LNCaP clone FGC (cell line): ENCODE measurements around the gene CC2D2A.

ENCODE experiments used
- DNase-seq: peaks from one replicate; pipeline ENCODE4 v3.0.0-alpha.2; 2011; ENCODE audit warnings: low read depth
- H3K4me3 ChIP-seq: 2 replicates; pipeline ENCODE4 v1.5.1; 2011; ENCODE audit warnings: mild to moderate bottlenecking, low read depth, low read length, control low read depth
- TF ChIP-seq, protein P1 (sequence below): IDR thresholded peaks from 2 replicates; pipeline ENCODE4 v1.5.1; 2012; ENCODE audit warnings: mild to moderate bottlenecking; ENCODE audit not compliant: control insufficient read depth, insufficient read depth; ENCODE audit errors: extremely low read depth

Gene CC2D2A

DNA sequence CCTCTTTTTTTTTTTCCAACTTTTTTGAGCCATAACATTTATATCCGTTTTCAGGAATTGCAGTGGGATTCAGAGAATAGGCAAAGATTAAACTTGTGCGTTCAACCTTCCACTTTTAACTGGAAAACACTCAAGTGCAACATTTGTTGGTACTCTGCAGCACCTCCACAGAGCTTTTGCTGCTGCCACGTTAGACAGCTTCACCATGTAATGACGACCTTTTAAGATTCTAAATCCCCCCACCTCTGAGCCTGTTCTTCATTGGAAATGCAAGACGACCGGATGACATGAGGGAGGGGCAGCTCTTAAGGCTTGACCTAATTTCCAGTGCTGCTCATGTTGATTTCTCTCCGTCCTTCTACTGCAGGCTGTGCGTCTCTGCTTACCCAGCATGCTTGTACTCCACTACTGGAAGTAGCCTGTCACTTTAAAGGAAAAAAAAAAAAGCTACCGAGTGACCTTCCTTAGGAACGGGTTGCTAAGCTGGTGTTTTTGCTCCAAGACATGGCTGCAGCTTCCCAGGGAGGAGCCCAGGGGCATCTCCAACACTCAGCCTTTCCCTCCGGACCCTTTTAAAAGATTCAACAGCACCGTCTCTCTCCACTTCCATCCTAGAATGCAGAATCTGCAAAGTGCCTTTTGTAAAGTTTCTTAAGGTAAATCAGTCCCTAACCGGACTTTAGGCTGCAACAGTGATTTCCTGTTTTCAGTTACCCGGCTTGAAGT, at the start of gene CC2D2A:
Gene CC2D2A (plus strand): TSS at position 481 of the 726 bp plus-strand sequence. CDS start 6,051 bp downstream, outside the sequence.
- peak within 1 kb of the TSS; percentile 44 for H3K4me3 ChIP-seq
- TF ChIP-seq, protein P1, sequence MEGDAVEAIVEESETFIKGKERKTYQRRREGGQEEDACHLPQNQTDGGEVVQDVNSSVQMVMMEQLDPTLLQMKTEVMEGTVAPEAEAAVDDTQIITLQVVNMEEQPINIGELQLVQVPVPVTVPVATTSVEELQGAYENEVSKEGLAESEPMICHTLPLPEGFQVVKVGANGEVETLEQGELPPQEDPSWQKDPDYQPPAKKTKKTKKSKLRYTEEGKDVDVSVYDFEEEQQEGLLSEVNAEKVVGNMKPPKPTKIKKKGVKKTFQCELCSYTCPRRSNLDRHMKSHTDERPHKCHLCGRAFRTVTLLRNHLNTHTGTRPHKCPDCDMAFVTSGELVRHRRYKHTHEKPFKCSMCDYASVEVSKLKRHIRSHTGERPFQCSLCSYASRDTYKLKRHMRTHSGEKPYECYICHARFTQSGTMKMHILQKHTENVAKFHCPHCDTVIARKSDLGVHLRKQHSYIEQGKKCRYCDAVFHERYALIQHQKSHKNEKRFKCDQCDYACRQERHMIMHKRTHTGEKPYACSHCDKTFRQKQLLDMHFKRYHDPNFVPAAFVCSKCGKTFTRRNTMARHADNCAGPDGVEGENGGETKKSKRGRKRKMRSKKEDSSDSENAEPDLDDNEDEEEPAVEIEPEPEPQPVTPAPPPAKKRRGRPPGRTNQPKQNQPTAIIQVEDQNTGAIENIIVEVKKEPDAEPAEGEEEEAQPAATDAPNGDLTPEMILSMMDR, result no peak
- DNase-seq, result peak; percentile 21

DNA sequence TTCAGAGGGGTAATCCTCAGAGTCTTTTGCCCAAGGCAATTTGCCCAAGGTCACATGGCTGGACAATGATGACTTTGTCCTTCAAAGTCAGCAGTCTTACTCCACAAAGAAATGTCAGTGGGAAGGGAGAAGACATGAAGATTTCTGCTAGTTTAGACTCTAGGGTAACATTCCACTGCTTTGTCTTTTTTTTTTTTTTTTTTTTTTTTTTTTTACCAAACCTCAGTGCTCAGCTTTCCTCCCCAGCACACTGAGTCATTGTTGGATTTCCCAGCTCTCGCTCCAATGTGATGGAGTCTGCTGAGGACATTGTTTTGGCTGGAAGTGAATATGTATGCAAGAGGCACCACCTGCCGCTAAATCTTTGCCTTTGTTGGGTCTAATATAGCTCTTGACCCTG, 49.0 kb upstream of the CC2D2A start:
- no peak for DNase-seq
- no peak overlapping the region for H3K4me3 ChIP-seq
- TF ChIP-seq, protein P1, result no peak

DNA sequence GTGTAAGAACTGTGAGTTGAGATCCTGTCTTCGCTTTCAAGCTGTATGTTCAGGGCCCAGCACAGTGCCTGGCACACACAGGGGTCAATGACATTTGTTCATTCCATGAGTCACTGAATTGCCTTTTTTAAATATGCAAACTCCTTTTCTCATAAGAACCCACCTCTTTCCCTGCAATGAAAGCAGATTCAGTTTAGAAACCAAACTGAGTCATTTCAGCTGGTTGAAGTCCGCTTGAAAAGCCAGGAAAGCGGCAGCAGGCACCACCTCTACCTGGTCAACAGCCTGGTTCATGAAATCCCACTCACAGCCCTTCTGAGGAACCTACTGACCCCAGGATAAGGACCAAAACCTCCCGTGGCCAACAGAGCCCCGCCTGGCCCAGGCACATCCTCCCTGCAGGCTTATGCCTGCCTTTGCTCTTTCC, 46.4 kb upstream of the CC2D2A start:
- TF ChIP-seq, protein P1, result no peak
- no peak overlapping the region for H3K4me3 ChIP-seq
- no peak for DNase-seq

DNA sequence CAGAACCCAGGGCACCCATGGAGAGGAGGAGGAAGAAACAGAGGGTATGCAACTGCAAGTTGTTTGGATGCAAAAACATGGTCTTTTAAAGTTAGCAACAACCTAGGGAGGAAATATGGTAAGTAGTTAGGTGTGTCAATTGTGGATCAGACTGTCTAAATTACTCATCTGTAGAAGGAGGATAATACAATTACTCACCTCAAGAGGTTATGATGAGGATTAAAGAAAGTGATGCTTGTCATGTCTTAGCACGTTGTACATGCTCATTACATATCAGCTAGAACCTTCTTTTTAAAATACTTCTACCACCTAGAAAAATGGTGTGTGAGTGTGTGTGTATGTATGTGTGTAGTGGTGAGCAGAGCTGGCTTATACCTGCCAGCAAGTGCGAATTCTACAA, 44.2 kb upstream of the CC2D2A start:
- TF ChIP-seq, protein P1, result no peak
- no peak overlapping the region for H3K4me3 ChIP-seq
- no peak for DNase-seq

DNA sequence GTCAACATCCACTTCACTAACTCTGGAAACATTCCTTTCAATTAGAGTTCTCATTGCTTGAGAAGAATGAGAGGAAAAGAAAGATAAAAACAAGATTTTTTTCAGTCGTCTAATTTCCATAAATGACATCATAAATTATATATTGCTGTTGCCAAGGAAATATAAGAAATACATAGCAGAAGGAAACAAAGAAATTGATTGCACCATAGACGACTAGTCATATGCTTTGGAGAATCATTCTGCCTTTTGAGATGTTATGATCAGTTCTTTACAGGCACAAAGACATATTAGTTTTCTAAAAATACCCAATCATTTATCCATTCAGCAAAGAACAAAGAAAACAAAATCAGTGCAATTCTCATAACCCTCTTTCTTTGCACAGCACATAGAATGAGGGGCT, 42.5 kb upstream of the CC2D2A start:
- no peak for DNase-seq
- no peak overlapping the region for H3K4me3 ChIP-seq
- TF ChIP-seq, protein P1, result no peak

DNA sequence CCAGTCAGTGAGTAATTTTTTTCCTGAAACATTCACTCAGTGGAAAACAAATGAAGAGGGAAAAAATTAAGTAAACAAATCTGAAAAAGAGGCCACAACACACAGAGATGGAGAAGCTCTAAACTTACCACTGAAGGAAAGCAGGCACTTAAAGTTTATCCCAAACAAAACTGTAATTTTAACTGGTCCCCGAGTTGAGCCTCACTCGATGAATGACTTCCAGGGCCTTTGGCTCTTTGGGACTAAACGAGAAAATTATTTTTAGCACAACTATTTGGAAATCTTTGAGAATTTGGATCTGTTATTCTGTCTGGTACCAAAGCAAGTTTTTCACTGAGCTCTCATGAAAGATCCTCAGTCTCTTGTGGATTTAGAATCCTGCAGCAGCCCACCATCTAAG, 42.0 kb upstream of the CC2D2A start, which contains the start of gene C1QTNF7:
Gene C1QTNF7 (plus strand): TSS at position 333 of the 400 bp plus-strand sequence. CDS start 7,711 bp downstream, outside the sequence.
- no peak for DNase-seq
- TF ChIP-seq, protein P1, result no peak
- no peak within 1 kb of the TSS for H3K4me3 ChIP-seq

DNA sequence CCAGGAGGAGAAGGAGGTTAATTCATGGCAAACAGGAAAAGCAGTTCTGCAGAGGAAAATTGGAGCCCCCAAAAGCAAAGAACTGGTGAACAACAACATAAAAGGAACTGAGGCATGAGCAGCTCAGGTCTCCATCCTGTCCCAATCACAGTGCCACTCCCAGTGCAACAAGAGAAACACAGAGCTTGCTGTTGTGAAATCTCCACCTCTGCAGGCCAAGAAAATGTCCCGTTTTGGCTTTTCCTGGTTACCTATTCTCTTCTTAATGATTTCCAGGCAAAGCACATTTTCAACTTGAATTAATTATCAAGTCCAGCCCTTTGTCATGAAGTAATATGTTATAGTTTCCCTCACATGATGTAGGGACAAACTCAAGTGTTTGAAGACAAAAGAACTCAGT, 41.1 kb upstream of the CC2D2A start:
- TF ChIP-seq, protein P1, result no peak
- DNase-seq, result no peak
- no peak overlapping the region for H3K4me3 ChIP-seq
